ENCODE data around the gene BCL2. TPM values are rescaled to one million over a fixed set of nuclear protein-coding genes. Genes with fewer than 3 reads are reported as not detected.

BCL2 gene
- total RNA-seq, 2 experiments from 2014 or later = 66.0 to 88.9 TPM

GRCh38 chr18:63104868-63105267, 214.7 kb downstream of the BCL2 start:
- intact Hi-C loops (cut with DNase I, micrococcal nuclease) = loop anchor here in 1 of 2 experiments (5.0 kb wide), 1 partner anchor 258 kb away; no protein-coding TSS in a partner anchor
- peaks cover 1% of the 10 kb centered on the region for H3K9me3 Mint-ChIP-seq (ENCODE audit: low read depth)
- ATAC-seq = no peak
- H3K4me1 Mint-ChIP-seq = peaks cover 34% of the 10 kb centered on the region
- CTCF ChIA-PET = no interaction called here
- no peaks in the 10 kb centered on the region for H3K36me3 Mint-ChIP-seq (ENCODE audit: low read depth)
- no peak overlapping the region for H3K4me3 Mint-ChIP-seq
- DNase-seq = no peak
- POLR2A ChIA-PET = no interaction called here
- no peak overlapping the region for H3K27ac Mint-ChIP-seq
- peaks cover 6% of the 10 kb centered on the region for H3K27me3 Mint-ChIP-seq

DNA sequence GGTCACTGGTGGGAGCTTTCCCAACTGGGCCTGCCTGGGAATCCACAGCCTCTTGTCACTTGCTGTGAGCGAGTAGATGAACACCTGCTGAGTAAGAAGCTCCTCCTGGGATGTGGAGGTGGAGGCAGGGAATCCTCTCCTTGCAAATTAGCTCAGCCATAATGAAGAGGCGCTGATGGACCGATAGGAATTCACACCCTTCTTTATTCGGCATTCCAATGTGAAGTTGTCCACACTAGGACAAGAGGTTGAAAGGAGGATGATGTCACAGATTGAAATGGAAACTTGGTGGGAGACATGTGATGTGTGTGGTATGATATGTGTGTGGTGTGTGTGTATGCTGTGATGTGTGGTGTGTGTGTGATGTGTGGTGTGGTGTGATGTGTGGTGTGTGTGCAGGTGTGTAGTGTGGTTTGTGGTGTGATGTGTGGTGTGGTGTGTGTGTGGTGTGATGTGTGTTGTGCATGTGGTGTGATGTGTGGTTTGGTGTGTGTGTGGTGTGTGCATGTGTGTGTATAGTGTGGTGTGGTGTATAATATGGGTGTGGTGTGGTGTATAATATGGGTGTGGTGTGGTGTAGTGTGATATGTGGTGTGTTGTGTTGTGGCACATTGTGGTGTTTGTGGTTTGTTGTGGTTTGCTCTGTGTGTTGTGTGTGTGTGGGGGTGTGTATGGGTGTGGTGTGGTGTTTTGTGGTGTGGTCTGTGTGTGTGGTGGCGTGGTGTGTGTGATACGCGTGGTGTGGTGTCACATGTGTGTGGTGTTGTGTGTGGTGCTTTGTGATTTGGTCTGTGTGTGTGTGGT, 216.4 kb downstream of the BCL2 start:
- ATAC-seq (no peak), DNase-seq (no peak)
- CTCF ChIA-PET = interaction anchor here (0.6 to 0.7 kb wide), 2 partner anchors 13 to 102 kb away, joined by 3 read pairs; no protein-coding TSS in a partner anchor
- Mint-ChIP-seq H3K27ac (peak overlapping the region; percentile 59), H3K4me1 (peaks cover 52% of the 10 kb centered on the region), H3K36me3 (ENCODE audit: low read depth) (no peaks in the 10 kb centered on the region), H3K27me3 (peaks cover 6% of the 10 kb centered on the region), H3K9me3 (ENCODE audit: low read depth) (peaks cover 1% of the 10 kb centered on the region), H3K4me3 (no peak overlapping the region)
- POLR2A ChIA-PET = no interaction called here
- intact Hi-C loops (cut with DNase I, micrococcal nuclease) = no loop called here

GRCh38 chr18:63100630-63101055, 218.9 kb downstream of the BCL2 start:
- ATAC-seq (no peak), DNase-seq (no peak)
- Mint-ChIP-seq H3K4me3 (no peak overlapping the region), H3K27ac (no peak overlapping the region), H3K4me1 (peaks cover 39% of the 10 kb centered on the region), H3K36me3 (ENCODE audit: low read depth) (no peaks in the 10 kb centered on the region), H3K27me3 (peaks cover 8% of the 10 kb centered on the region), H3K9me3 (ENCODE audit: low read depth) (peaks cover 1% of the 10 kb centered on the region)
- CTCF ChIA-PET = interaction anchor here (0.6 kb wide), 1 partner anchor 97 kb away, joined by 3 read pairs; no protein-coding TSS in a partner anchor
- POLR2A ChIA-PET = interaction anchor here (0.6 kb wide), 1 partner anchor 59 kb away, joined by 3 read pairs; no protein-coding TSS in a partner anchor
- intact Hi-C loops (cut with DNase I, micrococcal nuclease) = no loop called here

- H3K27me3 Mint-ChIP-seq = peaks cover 8% of the 10 kb centered on the region
- H3K4me1 Mint-ChIP-seq = peaks cover 36% of the 10 kb centered on the region
- ChIA-PET CTCF (interaction anchor here (0.5 to 0.6 kb wide), 2 partner anchors 51 to 98 kb away, joined by 3 read pairs; no protein-coding TSS in a partner anchor), POLR2A (no interaction called here)
- peak overlapping the region; percentile 16 for H3K27ac Mint-ChIP-seq
- H3K36me3 Mint-ChIP-seq (ENCODE audit: low read depth) = no peaks in the 10 kb centered on the region
- H3K9me3 Mint-ChIP-seq (ENCODE audit: low read depth) = no peaks in the 10 kb centered on the region
- ATAC-seq = no peak
- intact Hi-C loops (cut with DNase I, micrococcal nuclease) = no loop called here
- H3K4me3 Mint-ChIP-seq = no peak overlapping the region
- no peak for DNase-seq
Measured at GRCh38 chr18:63099848-63100629, 219.5 kb downstream of the BCL2 start.

- peak overlapping the region; percentile 30 for H3K27ac Mint-ChIP-seq
- DNase-seq = no peak
- intact Hi-C loops (cut with DNase I, micrococcal nuclease) = no loop called here
Measured at GRCh38 chr18:63099091-63099840, 220.3 kb downstream of the BCL2 start.

DNA sequence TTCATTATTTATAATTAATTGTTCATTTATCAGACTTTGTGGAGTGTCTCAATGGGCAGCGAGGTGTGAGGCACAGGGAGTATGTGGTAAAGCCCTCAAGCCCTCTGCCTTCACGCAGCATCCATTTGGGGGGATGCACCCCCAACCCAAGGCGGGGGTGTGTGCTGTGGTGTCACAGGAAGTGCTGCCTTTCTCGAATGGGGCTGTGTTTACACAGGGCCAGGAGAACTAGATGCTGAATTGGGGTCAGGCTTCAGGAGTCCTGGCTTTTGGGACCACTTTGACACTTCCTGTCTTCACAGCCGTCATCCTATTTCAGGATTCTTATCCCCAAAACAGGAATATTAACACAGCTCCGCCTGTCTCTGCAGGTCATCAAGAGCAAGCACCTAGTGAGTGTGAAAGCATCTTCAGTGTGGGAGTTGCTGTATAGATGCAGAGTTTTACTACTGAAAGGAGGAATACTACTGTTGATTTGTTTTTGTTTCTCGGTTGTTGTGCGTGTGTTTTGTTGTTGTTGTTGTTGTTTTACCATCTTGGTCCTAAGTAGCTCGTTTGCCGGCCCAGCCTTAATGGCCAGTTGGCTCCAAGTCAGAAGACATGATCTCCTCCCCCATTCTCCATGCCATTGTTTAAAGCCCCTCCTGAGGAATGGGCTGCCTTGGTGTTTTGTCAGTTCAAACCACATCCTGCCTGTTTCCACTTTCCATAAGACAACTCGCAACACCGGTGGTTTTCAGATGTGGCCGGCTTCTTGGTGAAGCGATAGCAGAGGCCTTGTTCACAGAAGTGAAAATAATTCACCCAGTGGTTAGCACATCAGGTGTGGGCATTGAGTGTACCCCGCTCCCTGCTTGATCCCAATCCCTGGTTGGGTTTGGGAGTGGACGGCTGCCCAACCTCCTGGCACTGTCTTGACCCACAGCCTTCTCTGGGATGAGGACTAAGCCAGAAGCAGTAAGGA, 221.3 kb downstream of the BCL2 start:
- Mint-ChIP-seq H3K4me3 (peak overlapping the region; percentile 7), H3K27me3 (peaks cover 8% of the 10 kb centered on the region), H3K36me3 (ENCODE audit: low read depth) (no peaks in the 10 kb centered on the region), H3K27ac (peak overlapping the region; percentile 55), H3K4me1 (peaks cover 35% of the 10 kb centered on the region), H3K9me3 (ENCODE audit: low read depth) (no peaks in the 10 kb centered on the region)
- peak; percentile 66 for DNase-seq
- CTCF ChIA-PET = interaction anchor here (1.0 kb wide), 1 partner anchor 25 kb away, joined by 3 read pairs; no protein-coding TSS in a partner anchor
- ATAC-seq = peak; percentile 69
- intact Hi-C loops (cut with DNase I, micrococcal nuclease) = no loop called here
- POLR2A ChIA-PET = no interaction called here

More at GRCh38 chr18:63099091-63099840, 220.3 kb downstream of the BCL2 start:
- ChIA-PET CTCF (interaction anchor here (1.0 kb wide), 1 partner anchor 26 kb away, joined by 3 read pairs; no protein-coding TSS in a partner anchor), POLR2A (no interaction called here)
- Mint-ChIP-seq H3K4me3 (no peak overlapping the region), H3K4me1 (peaks cover 35% of the 10 kb centered on the region), H3K27me3 (peaks cover 8% of the 10 kb centered on the region), H3K36me3 (ENCODE audit: low read depth) (no peaks in the 10 kb centered on the region), H3K9me3 (ENCODE audit: low read depth) (no peaks in the 10 kb centered on the region)
- ATAC-seq = no peak

GRCh38 chr18:63097178-63097577, 222.4 kb downstream of the BCL2 start:
- H3K27me3 Mint-ChIP-seq = peaks cover 4% of the 10 kb centered on the region
- peaks cover 35% of the 10 kb centered on the region for H3K4me1 Mint-ChIP-seq
- no peak overlapping the region for H3K4me3 Mint-ChIP-seq
- POLR2A ChIA-PET = no interaction called here
- H3K9me3 Mint-ChIP-seq (ENCODE audit: low read depth) = no peaks in the 10 kb centered on the region
- intact Hi-C loops (cut with DNase I, micrococcal nuclease) = no loop called here
- H3K27ac Mint-ChIP-seq = no peak overlapping the region
- CTCF ChIA-PET = interaction anchor here (0.6 to 1.2 kb wide), 2 partner anchors 20 to 269 kb away, joined by 3 to 5 read pairs; no protein-coding TSS in a partner anchor
- ATAC-seq (no peak), DNase-seq (no peak)
- no peaks in the 10 kb centered on the region for H3K36me3 Mint-ChIP-seq (ENCODE audit: low read depth)

GRCh38 chr18:63096327-63096874, 223.2 kb downstream of the BCL2 start:
- H3K4me3 Mint-ChIP-seq = no peak overlapping the region
- H3K27me3 Mint-ChIP-seq = peaks cover 4% of the 10 kb centered on the region
- POLR2A ChIA-PET = interaction anchor here (0.7 kb wide), 1 partner anchor 16 kb away, joined by 3 read pairs; no protein-coding TSS in a partner anchor
- peaks cover 33% of the 10 kb centered on the region for H3K4me1 Mint-ChIP-seq
- intact Hi-C loops (cut with DNase I, micrococcal nuclease) = no loop called here
- DNase-seq (no peak), ATAC-seq (no peak)
- no peaks in the 10 kb centered on the region for H3K9me3 Mint-ChIP-seq (ENCODE audit: low read depth)
- no peaks in the 10 kb centered on the region for H3K36me3 Mint-ChIP-seq (ENCODE audit: low read depth)
- CTCF ChIA-PET = interaction anchor here (0.7 to 1.2 kb wide), 2 partner anchors 21 to 174 kb away, joined by 3 read pairs; no protein-coding TSS in a partner anchor
- H3K27ac Mint-ChIP-seq = no peak overlapping the region

GRCh38 chr18:63095768-63096167, 223.8 kb downstream of the BCL2 start:
- Mint-ChIP-seq H3K36me3 (ENCODE audit: low read depth) (no peaks in the 10 kb centered on the region), H3K27ac (no peak overlapping the region), H3K4me1 (peaks cover 32% of the 10 kb centered on the region), H3K4me3 (no peak overlapping the region), H3K9me3 (ENCODE audit: low read depth) (no peaks in the 10 kb centered on the region), H3K27me3 (peaks cover 3% of the 10 kb centered on the region)
- CTCF ChIA-PET = interaction anchor here (0.7 to 1.5 kb wide), 5 partner anchors 20 to 206 kb away, joined by 3 read pairs; no protein-coding TSS in a partner anchor
- ATAC-seq (no peak), DNase-seq (no peak)
- POLR2A ChIA-PET = interaction anchor here (0.7 kb wide), 1 partner anchor 16 kb away, joined by 3 read pairs; no protein-coding TSS in a partner anchor
- intact Hi-C loops (cut with DNase I, micrococcal nuclease) = no loop called here

All from activated CD4-positive, alpha-beta T cell treated with anti-CD3 and anti-CD28 coated beads for 36 hours (primary cell).